Spleen (tissue), 11 donors: Measurements from ENCODE around the gene DSCAML1. TPM values are rescaled to one million over a fixed set of nuclear protein-coding genes. Genes with fewer than 3 reads are reported as not detected.

ENCODE experiments used
- DNase-seq: peaks from one replicate; pipeline ENCODE4 v3.0.0-alpha.2; 2020
- H3K27ac ChIP-seq, 8 donors: fragments of 200-600 bp; sonication (generic) in 7 of 8; 1 replicate in 4 of 8; 2 replicates in 4 of 8; pipeline versions ENCODE4 v1.5.0 to v1.8.0; 2016 to 2021; ENCODE audit warnings: inconsistent platforms in 4 of 8, mild to moderate bottlenecking in 4 of 8, moderate library complexity in 1 of 8
- H3K27me3 ChIP-seq, 7 donors: fragments of 200-600 bp; sonication (generic) in 6 of 7; replicated peaks in 1 of 7; 1 replicate in 4 of 7; 2 replicates in 3 of 7; pipeline versions ENCODE4 v1.5.0 to v1.8.0; 2016 to 2021; ENCODE audit warnings: inconsistent platforms in 3 of 7, mild to moderate bottlenecking in 1 of 7
- H3K36me3 ChIP-seq, 6 donors: fragments of 200-600 bp; sonication (generic) in 5 of 6; 1 replicate in 4 of 6; 2 replicates in 2 of 6; pipeline versions ENCODE4 v1.5.0 to v1.8.0; 2016 to 2021; ENCODE audit warnings: inconsistent platforms in 2 of 6
- H3K4me1 ChIP-seq, 6 donors: fragments of 200-600 bp; sonication (generic) in 5 of 6; 1 replicate in 3 of 6; 2 replicates in 3 of 6; pipeline versions ENCODE4 v1.5.0 to v1.8.0; 2016 to 2021; ENCODE audit warnings: inconsistent platforms in 3 of 6
- H3K4me3 ChIP-seq, 8 donors: fragments of 200-600 bp; sonication (generic) in 7 of 8; 1 replicate in 4 of 8; 2 replicates in 4 of 8; pipeline versions ENCODE4 v1.5.0 to v1.8.0; 2016 to 2021; ENCODE audit warnings: inconsistent platforms in 4 of 8, mild to moderate bottlenecking in 4 of 8, moderate library complexity in 2 of 8
- H3K9me3 ChIP-seq, 8 donors: fragments of 200-600 bp; sonication (generic) in 7 of 8; 1 replicate in 4 of 8; 2 replicates in 4 of 8; pipeline versions ENCODE4 v1.5.0 to v1.8.0; 2016 to 2021; ENCODE audit warnings: inconsistent platforms in 4 of 8
- CTCF ChIP-seq, 11 experiments: fragments of 200-600 bp in 7 of 11; fragments of 450-650 bp in 4 of 11; sonication (generic) in 4 of 11; IDR thresholded peaks in 8 of 11; conservative IDR thresholded peaks in 3 of 11; 1 replicate in 7 of 11; 2 replicates in 4 of 11; pipeline versions ENCODE4 v1.4.0 to v1.8.0; 2016 to 2021; ENCODE audit warnings: antibody characterized with exemption in 11 of 11, inconsistent platforms in 4 of 11, mild to moderate bottlenecking in 1 of 11
- POLR2A ChIP-seq, 3 donors: fragments of 450-650 bp; IDR thresholded peaks; one replicate each; pipeline ENCODE4 v1.5.1; 2017; ENCODE audit warnings: antibody characterized with exemption in 3 of 3, mild to moderate bottlenecking in 1 of 3
- POLR2AphosphoS5 ChIP-seq, 3 donors: sonication (generic); formaldehyde crosslinking; IDR thresholded peaks; one replicate each; pipeline ENCODE4 v1.5.1; 2017; ENCODE audit warnings: antibody characterized with exemption in 3 of 3
- WGBS, 5 donors: extraction: QIAGEN DNeasy Blood & Tissue Kit in 3 of 5; methylation state at CpG; one replicate each; pipeline versions ENCODE4 v1.1.5 to v1.1.7; 2013 to 2018; 5-methylcytosine and 5-hydroxymethylcytosine counted together
- intact Hi-C: fragments of 100-400 bp; cut with DNase I; formaldehyde crosslinking; loops from one replicate; pipeline ENCODE4 v1.15.0; 2023; ENCODE audit warnings: low total_unique reads
- polyA plus RNA-seq, 3 donors: library from polyadenylated mRNA; stranded (reverse); fragments of 200-250 nt; gene quantifications; one replicate each; pipeline ENCODE4 v1.2.1, GENCODE V29; 2013
- total RNA-seq, 7 donors: library from RNA; depleted of rRNA in 3 of 7; stranded (reverse); fragments of >200 nt in 3 of 7; fragmentation: NEBNext Ultra II Directional in 4 of 7; extraction: Animal tissue kit (Norgen Biotek cat#: 25700) in 4 of 7; gene quantifications; one replicate each; pipeline versions ENCODE4 v1.1.0 to v1.2.1, GENCODE V29; 2016 to 2021
- donor health status: healthy with polysubstance abuse.
- donor health status: DM: no; HTN: no; CAD: no; lungs with moderate emphysema.
- donor health status: DM: no; HTN: no; CAD: no.
- donor health status: Bipolar disorder and iron deficiency.
- donor health status: healthy.
- donor health status: DM: no; HTN: no; CAD: no.
- donor health status: DM: yes; HTN: yes; CAD: no.

Gene DSCAML1
- total and polyA plus RNA-seq, 10 donors, result 0.07 to 10.7 (median 2.3) TPM

- intact Hi-C loops, result no loop called here
- 89 to 96% (median 93%) methylated on average over 6 of the region's 6 CpGs for WGBS, 5 donors
- Histone ChIP-seq H3K36me3 (peaks cover 0 to 38% (median 9%) of the 10 kb centered on the region in 6 donors), H3K27me3 (no peaks in the 10 kb centered on the region), H3K4me1 (no peaks in the 10 kb centered on the region), H3K27ac (no peak overlapping the region), H3K4me3 (no peak overlapping the region), H3K9me3 (no peaks in the 10 kb centered on the region)
- no peak for DNase-seq
- TF ChIP-seq POLR2A (IDR thresholded peaks at IDR 0.05) (no peak), CTCF (IDR thresholded peaks at IDR 0.05 in 8 of 11, conservative IDR thresholded peaks at IDR 0.05 in 3 of 11) (no peak), POLR2AphosphoS5 (IDR thresholded peaks at IDR 0.05) (no peak)
These were observed 382.3 kb downstream of the DSCAML1 start for GRCh38 chr11:117414724-117415123.

DNA sequence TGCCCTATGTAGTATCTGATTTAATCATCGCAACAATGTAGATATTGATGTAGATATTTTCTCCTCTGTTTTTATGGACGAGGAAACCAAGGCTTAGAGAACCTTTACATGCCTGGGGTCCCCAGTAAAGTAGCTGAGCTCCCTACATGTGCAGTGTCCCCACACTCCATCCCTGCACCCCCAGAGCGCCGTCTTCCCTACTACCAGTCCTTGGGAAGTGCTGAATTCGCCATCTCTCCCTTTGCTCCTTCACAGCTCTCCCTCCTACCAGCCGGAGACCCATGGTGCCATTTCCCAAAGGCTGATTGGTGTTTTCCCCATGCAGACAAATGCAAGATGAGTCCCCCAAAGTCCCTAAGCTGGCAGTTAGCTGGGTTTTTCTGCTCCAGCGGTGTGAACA, 383.4 kb downstream of the DSCAML1 start:
- 93 to 98% (median 95%) methylated on average over 7 of the region's 7 CpGs for WGBS, 5 donors
- Histone ChIP-seq H3K4me3 (no peak overlapping the region), H3K27me3 (no peaks in the 10 kb centered on the region), H3K27ac (no peak overlapping the region), H3K36me3 (peaks cover 0 to 49% (median 18%) of the 10 kb centered on the region in 6 donors), H3K4me1 (no peaks in the 10 kb centered on the region), H3K9me3 (no peaks in the 10 kb centered on the region)
- TF ChIP-seq POLR2A (IDR thresholded peaks at IDR 0.05) (no peak), CTCF (IDR thresholded peaks at IDR 0.05 in 8 of 11, conservative IDR thresholded peaks at IDR 0.05 in 3 of 11) (no peak), POLR2AphosphoS5 (IDR thresholded peaks at IDR 0.05) (no peak)
- intact Hi-C loops, result no loop called here
- no peak for DNase-seq

- intact Hi-C loops, result no loop called here
- no peak for DNase-seq
- no peak overlapping the region for H3K4me3 ChIP-seq
- no peak overlapping the region for H3K27ac ChIP-seq
- TF ChIP-seq POLR2A (IDR thresholded peaks at IDR 0.05) (no peak), POLR2AphosphoS5 (IDR thresholded peaks at IDR 0.05) (no peak), CTCF (IDR thresholded peaks at IDR 0.05 in 8 of 11, conservative IDR thresholded peaks at IDR 0.05 in 3 of 11) (no peak)
- H3K36me3 ChIP-seq, result peaks cover 0 to 57% (median 26%) of the 10 kb centered on the region in 6 donors
- no peaks in the 10 kb centered on the region for H3K27me3 ChIP-seq
- no peaks in the 10 kb centered on the region for H3K4me1 ChIP-seq
- H3K9me3 ChIP-seq, result no peaks in the 10 kb centered on the region
- WGBS, 5 donors, result 87 to 99% (median 93%) methylated on average over 8 of the region's 8 CpGs
These were observed 384.3 kb downstream of the DSCAML1 start for GRCh38 chr11:117412653-117413275.

- intact Hi-C loops, result no loop called here
- TF ChIP-seq CTCF (IDR thresholded peaks at IDR 0.05 in 8 of 11, conservative IDR thresholded peaks at IDR 0.05 in 3 of 11), result no peak
- no peak for TF ChIP-seq POLR2AphosphoS5 (IDR thresholded peaks at IDR 0.05)
- no peak for TF ChIP-seq POLR2A (IDR thresholded peaks at IDR 0.05)
- DNase-seq, result no peak
- H3K4me3 ChIP-seq, result no peak overlapping the region
- no peaks in the 10 kb centered on the region for H3K9me3 ChIP-seq
- H3K27me3 ChIP-seq, result no peaks in the 10 kb centered on the region
- 86 to 100% (median 89%) methylated on average over 2 to 10 of the region's 10 CpGs for WGBS, 5 donors
- H3K27ac ChIP-seq, result no peak overlapping the region
- peaks cover 0 to 62% (median 28%) of the 10 kb centered on the region in 6 donors for H3K36me3 ChIP-seq
- H3K4me1 ChIP-seq, result no peaks in the 10 kb centered on the region
These were observed 384.8 kb downstream of the DSCAML1 start for GRCh38 chr11:117412176-117412575.
